DND-41 (cell line): ENCODE measurements around the gene ESR1.

Experiments
- ATAC-seq: fragments of 200-7000 bp; cut with Tn5 transposase; 3 replicates; pipeline ENCODE4 v1.9.1; 2021; ENCODE audit warnings: low read depth; ENCODE audit not compliant: insufficient read depth
- DNase-seq: peaks from one replicate; pipeline ENCODE4 v3.0.0-alpha.2; 2020
- H2AFZ ChIP-seq: 2 replicates; pipeline ENCODE4 v1.6.0; 2012; ENCODE audit warnings: low read depth, low read length
- H3K27ac ChIP-seq: 2 replicates; pipeline ENCODE4 v1.5.1; 2012; ENCODE audit warnings: low read length, inconsistent platforms
- H3K27me3 ChIP-seq: fragments of 200-600 bp; sonication (generic); 2 replicates; pipeline ENCODE4 v1.6.0; 2012; ENCODE audit warnings: low read length, mild to moderate bottlenecking, inconsistent platforms; ENCODE audit not compliant: insufficient read depth, poor library complexity
- H3K36me3 ChIP-seq: 2 replicates; pipeline ENCODE4 v1.5.1; 2012; ENCODE audit warnings: low read length, inconsistent platforms; ENCODE audit not compliant: insufficient read depth
- H3K4me1 ChIP-seq: 2 replicates; pipeline ENCODE4 v1.5.1; 2012; ENCODE audit warnings: mild to moderate bottlenecking, low read length; ENCODE audit not compliant: insufficient read depth
- H3K4me2 ChIP-seq: 2 replicates; pipeline ENCODE4 v1.6.0; 2012; ENCODE audit warnings: mild to moderate bottlenecking, moderate library complexity, low read length, inconsistent platforms; ENCODE audit not compliant: insufficient read depth
- H3K4me3 ChIP-seq, 2 experiments: fragments of 200-600 bp in 1 of 2; shearing (Covaris generic) in 1 of 2; 2 replicates each; pipeline ENCODE4 v1.5.1; 2012 to 2016; ENCODE audit warnings: inconsistent platforms in 2 of 2, low read length in 2 of 2, mild to moderate bottlenecking in 2 of 2, low read depth in 1 of 2, moderate library complexity in 1 of 2
- H3K79me2 ChIP-seq: 2 replicates; pipeline ENCODE4 v1.6.0; 2012; ENCODE audit warnings: low read length, inconsistent platforms; ENCODE audit not compliant: insufficient read depth
- H3K9ac ChIP-seq: 2 replicates; pipeline ENCODE4 v1.6.0; 2012; ENCODE audit warnings: low read depth, mild to moderate bottlenecking, inconsistent platforms, low read length, moderate library complexity
- H3K9me3 ChIP-seq: 2 replicates; pipeline ENCODE4 v1.5.1; 2012; ENCODE audit warnings: low read length, moderate library complexity, mild to moderate bottlenecking, inconsistent platforms; ENCODE audit not compliant: insufficient read depth, severe bottlenecking
- H4K20me1 ChIP-seq: 2 replicates; pipeline ENCODE4 v1.6.0; 2012; ENCODE audit warnings: low read length; ENCODE audit not compliant: insufficient read depth
- CTCF ChIP-seq: IDR thresholded peaks from 2 replicates; pipeline ENCODE4 v1.5.1; 2012; ENCODE audit warnings: borderline replicate concordance, low read length, moderate library complexity, mild to moderate bottlenecking; ENCODE audit not compliant: poor library complexity, severe bottlenecking; ENCODE audit errors: extremely low read depth
- EZH2 ChIP-seq: IDR thresholded peaks from 3 replicates; pipeline ENCODE4 v1.6.1; 2012; ENCODE audit warnings: borderline replicate concordance, low read depth, mild to moderate bottlenecking, moderate library complexity, low read length, inconsistent platforms; ENCODE audit not compliant: severe bottlenecking

The ESR1 gene

GRCh38 chr6:152122434-152122833, 315.0 kb downstream of the ESR1 start:
- Histone ChIP-seq H3K4me1 (no peaks in the 10 kb centered on the region), H4K20me1 (no peaks in the 10 kb centered on the region), H3K9ac (no peak overlapping the region), H3K36me3 (peaks cover 6% of the 10 kb centered on the region; the same call in 1 of the 2 replicates), H3K27me3 (no peaks in the 10 kb centered on the region), H3K79me2 (no peaks in the 10 kb centered on the region), H3K9me3 (no peaks in the 10 kb centered on the region), H2AFZ (no peak overlapping the region), H3K27ac (no peak overlapping the region), H3K4me3 (no peak overlapping the region), H3K4me2 (no peak overlapping the region)
- DNase-seq (no peak), ATAC-seq (no peak)
- TF ChIP-seq CTCF (no peak), EZH2 (no peak)

- no peak for DNase-seq
- Histone ChIP-seq H3K9me3 (no peaks in the 10 kb centered on the region), H3K4me3 (no peak overlapping the region), H3K9ac (no peak overlapping the region), H3K36me3 (peaks cover 6% of the 10 kb centered on the region; the same call in 1 of the 2 replicates), H4K20me1 (no peaks in the 10 kb centered on the region), H2AFZ (no peak overlapping the region), H3K27me3 (no peaks in the 10 kb centered on the region), H3K79me2 (no peaks in the 10 kb centered on the region), H3K27ac (no peak overlapping the region), H3K4me2 (no peak overlapping the region), H3K4me1 (no peaks in the 10 kb centered on the region)
- no peak for ATAC-seq
- TF ChIP-seq EZH2 (no peak), CTCF (no peak)
Observed at GRCh38 chr6:152123076-152123475, 315.6 kb downstream of the ESR1 start.

- H3K27me3 ChIP-seq, result no peaks in the 10 kb centered on the region
- no peak overlapping the region for H3K4me3 ChIP-seq
- H3K27ac ChIP-seq, result no peak overlapping the region
- H3K9ac ChIP-seq, result no peak overlapping the region
- no peak overlapping the region for H2AFZ ChIP-seq
- no peak for DNase-seq
- H3K9me3 ChIP-seq, result no peaks in the 10 kb centered on the region
- no peak overlapping the region for H3K4me2 ChIP-seq
- no peaks in the 10 kb centered on the region for H3K4me1 ChIP-seq
- no peaks in the 10 kb centered on the region for H4K20me1 ChIP-seq
- peak; percentile 35; the same call in 1 of the 3 replicates for ATAC-seq
- peaks cover 13% of the 10 kb centered on the region; the same call in 1 of the 2 replicates for H3K36me3 ChIP-seq
- no peaks in the 10 kb centered on the region for H3K79me2 ChIP-seq
- TF ChIP-seq CTCF (peak; percentile 51), EZH2 (no peak)
Observed at GRCh38 chr6:152124429-152125074, 317.1 kb downstream of the ESR1 start.
